HG03095 (cell line): ENCODE measurements around the gene CRIP3.

Experiments
- ATAC-seq: cut with Tn5 transposase; IDR thresholded peaks from one replicate; pipeline ENCODE4 v1.9.1; 2021; ENCODE audit warnings: moderate library complexity; ENCODE audit not compliant: unreplicated experiment

Gene CRIP3

GRCh38 chr6:43258180-43258579 lies 50.4 kb downstream of the CRIP3 start:
- no peak for ATAC-seq

- no peak for ATAC-seq
These were observed 51.1 kb downstream of the CRIP3 start for GRCh38 chr6:43257367-43258145.

- ATAC-seq, result no peak
These were observed 51.8 kb downstream of the CRIP3 start for GRCh38 chr6:43256670-43257366.
